HG03280 (cell line): Measurements from ENCODE around the gene FAM234A.

Experiments
- ATAC-seq: cut with Tn5 transposase; IDR thresholded peaks from one replicate; pipeline ENCODE4 v1.9.1; 2021; ENCODE audit warnings: mild to moderate bottlenecking, moderate library complexity; ENCODE audit not compliant: unreplicated experiment

Gene FAM234A

DNA sequence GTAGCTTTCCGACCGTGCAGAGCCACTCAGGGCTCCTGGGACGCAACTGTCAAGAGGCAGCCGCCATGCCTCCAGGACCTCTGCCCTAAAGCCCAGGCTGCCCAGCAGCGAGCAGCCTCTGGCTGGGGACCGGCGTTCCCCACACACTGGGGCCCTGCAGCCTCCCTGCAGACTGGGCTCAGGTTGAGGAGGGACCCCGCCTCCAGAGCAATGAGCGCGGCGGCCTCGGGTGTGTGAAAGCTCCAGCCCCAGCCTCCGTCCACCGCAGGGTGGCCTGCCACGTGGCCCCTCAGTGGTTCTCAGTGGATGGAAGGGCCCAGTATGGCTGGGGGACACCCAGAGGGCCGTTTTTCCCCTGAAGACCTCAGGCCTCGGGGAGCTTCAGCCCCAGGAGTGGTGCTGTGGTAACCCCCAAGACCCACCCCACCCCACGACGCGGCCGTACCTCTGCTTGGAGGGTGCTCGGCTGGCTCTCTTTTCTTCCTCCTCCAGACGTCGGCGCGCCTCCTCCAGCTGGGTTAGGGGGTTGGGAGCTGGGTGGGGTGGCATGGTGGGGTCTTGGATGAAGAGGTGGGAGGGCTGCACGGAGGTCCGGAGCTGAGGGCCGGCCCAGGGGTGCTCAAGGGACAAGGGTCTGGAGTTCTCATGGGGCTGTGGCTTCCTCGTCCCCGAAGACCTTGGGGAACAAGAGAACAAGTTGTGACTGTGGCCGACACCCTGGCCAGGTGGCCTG lies 58.6 kb downstream of the FAM234A start:
- no peak for ATAC-seq

DNA sequence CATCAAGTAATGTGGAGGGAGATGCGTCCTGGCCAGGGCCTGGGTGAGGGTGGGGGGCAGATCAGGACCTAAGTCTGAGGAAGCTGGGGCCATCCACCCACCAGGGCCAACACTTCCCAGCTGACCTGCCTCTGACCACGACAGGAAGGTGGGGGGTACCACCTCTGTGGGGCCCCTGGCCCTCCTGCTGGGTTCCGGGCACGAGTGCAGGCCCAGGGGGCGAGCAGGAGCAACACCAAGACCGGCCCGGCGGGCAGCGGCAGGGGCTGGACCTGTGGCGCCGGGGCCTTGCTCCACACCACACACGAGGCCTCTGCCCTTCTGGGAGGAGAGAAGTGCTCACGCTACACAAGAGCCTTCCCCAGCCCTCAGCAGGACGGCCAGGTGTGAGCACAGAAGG lies 61.7 kb downstream of the FAM234A start:
- no peak for ATAC-seq

DNA sequence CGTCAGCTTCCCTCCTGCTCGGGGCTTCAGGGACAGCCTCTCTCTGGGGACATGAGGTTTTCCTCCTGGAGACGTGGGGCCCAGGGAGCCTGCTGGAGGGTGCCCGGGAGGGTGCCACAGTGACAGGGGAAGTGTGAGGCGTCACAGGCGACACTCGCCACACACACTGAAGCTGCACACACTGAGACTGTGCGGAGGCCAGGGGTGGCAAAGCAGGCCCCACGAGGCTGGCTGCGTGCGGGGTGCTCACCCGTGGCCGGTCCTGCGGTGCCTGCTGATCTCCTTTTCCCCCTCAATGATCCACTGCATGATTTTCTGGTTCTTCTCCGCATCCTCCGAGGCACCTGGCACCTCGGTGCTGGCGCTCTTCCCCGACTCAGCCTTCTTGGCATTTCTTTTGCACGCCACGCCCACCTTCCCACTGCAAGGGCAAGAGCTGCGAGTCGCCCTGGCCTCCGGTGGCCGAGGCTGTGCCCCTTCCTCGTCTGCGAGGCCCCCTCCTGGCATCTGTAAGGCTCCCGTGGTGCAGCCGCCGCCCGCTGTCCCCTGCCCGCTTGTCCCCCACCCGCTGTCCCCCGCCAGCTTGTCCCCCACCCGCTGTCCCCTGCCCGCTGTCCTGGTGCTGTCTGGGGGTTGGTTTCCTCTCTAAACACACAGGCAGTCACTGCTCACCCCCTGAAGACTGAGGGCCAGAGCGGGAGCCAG lies 62.3 kb downstream of the FAM234A start:
- ATAC-seq = no peak

DNA sequence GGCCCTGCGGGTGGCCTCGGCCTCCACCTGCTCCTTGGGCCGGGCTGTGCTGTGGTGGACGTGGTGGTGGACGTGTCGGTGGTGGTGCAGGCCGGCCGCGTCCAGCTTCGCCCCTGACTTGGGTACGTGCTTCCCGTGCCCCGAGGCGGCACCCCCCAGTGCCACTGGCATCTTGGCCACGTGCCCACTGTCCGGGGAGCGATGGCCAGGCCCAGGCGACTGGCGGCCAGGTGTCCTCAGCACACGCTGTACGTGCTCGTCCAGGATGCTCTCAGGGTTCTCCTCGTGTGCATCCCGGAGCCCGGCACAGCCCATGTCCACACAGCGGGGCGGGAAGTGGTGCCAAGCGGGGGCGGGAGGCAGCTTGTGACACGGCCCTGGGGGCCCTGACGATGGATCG lies 63.2 kb downstream of the FAM234A start:
- no peak for ATAC-seq

DNA sequence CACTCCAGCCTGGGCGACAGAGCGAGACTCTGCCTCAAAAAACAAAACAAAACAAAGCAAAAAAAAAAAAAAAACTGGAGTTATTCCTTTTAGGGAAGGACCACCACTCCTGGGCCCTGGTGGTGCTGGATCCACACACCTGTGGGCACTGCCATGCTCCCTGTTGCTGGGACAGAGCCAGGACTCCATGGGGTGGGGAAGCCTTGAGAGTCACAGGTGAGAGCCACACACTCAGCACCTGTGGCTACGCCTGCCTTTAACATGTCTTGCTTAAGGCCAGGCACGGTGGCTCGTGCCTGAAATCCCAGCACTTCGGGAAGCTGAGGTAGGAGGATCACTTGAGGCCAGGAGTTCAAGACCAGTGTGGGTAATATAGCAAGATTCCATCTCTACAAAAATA lies 66.6 kb downstream of the FAM234A start:
- no peak for ATAC-seq

DNA sequence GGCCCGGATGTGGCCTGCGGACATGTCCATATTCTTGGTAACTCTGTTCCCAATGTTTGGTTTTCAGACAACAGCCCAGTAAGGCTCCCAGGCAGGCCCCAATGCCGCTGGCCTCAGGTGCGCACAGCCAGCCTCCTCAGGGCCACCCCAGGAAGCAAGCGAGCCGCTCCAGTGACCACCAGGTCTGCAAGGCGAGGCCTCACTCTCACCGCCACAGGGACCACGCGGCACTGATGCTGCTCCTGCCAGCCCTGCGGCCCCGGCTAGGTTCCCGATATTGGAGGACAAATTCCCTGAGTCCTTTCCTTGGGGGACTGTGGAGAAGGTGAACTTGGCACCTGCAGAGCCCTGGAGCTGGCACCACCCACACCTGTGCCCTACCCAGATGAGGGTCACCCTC lies 67.3 kb downstream of the FAM234A start:
- no peak for ATAC-seq

DNA sequence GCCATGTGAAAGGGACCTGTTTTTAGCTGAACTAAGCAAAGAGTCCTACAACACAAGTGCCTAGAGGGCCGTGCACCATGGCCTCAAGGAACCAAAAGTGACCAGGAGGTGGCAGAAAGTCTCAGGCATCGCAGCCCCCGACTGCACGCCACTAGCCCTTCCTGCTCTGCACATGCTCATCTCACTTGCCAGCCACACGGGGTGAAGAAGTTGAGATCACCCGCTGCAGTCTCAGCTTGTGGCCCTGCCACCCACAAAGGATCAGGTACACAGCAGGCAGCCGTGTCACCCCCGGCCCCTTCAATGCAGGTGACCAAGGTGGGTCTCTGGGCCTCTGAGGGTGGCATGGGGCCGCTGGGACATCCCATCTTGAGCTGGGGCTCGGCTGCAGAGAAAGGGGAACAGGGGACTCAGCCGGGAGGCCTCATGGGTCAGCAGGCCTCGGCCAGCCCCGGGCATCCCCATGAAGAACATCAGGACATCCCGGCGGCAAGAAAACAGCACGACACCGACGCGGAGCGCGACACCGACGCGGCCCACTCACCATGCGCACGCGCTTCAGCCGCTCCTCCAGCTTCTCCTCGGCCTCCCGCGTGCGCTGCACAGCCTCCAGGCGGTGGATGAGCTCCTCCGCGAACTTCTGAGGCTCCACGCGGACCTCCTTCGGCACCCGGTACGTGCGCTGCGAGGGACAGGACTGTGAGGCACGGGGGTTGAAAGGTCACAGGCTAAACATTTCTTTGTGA lies 69.3 kb downstream of the FAM234A start:
- ATAC-seq = no peak

DNA sequence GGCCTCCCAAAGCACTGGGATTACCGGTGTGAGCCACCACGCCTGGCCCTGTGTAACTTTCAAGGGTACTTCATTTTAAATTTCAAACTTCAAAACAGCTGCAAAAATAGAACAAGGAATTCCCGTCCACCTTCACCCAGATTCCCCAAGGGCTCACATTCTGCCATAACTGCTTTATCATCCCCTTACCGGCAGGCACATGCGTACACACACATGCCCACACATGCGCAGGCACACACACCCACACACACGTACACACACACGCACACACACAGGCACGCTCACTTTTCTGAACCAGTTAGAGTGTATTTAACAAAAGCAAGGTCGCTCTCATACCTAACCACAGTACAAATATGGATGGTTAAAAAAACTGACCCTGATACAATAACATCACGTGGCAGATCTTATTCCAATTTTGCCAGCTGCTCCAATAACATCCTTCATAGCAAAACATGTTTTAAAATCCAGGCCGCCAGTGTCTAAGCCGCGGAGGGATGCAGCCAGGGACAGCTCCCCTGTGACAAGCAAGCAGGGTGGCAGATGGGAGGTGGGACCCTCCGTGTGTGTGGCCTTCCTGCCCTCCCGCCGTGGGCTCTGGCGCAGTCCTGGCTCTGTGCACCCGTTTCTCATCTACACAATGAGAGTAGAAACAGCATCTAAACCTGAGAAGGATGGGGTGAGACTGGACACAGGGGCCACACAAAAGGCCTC lies 71.5 kb downstream of the FAM234A start:
- ATAC-seq = no peak

DNA sequence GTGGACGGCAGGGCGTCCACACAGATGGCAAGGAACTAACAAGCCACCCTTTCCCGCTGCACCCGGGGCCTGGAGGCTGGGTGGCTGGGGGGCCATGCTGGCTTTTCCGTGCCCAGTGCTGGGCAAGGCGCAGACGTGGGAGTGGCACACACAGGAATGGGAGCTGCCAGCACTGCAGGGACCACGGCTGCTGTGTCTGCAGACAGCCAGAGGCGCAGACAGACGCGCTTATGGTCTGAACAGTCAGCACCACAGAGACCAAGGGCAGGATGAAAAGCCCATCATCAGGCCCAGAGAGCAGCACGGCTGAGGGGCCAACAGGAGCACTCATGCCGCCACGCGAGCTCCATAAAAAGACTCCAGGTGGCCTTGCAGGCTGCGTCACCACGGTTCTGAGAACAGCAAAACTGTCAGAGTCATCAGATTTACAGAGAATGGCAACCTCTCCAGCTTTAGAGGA lies 72.3 kb downstream of the FAM234A start:
- no peak for ATAC-seq

DNA sequence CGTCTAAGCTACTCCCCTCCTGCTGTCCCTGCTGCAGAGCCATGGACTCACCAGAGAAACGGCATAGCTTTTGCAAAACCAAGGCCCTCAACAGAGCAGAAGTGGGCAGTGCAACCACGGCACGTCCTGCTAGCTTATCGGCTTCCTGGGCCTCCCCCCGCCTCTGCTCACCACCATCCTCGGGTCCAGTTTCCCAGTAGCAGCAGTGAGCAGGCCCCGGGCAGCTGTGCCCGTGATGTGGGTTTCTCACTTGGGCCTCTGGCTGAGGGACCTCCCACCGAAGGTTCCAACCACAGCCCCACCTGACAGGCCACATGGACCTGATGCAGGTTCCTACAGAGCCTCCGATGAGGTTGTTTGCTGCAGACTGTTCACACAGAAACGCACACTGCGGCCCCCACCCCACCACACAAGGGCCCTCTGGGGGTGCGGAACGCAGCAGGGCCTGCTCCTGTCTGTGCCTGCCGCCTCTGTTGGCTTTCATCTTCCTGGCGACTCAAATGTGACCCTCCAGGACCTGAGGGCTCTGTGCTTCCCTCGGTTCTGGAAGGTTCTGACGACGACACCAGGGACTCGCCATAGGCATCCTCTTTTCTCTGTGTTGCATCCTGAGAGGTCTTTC lies 73.2 kb downstream of the FAM234A start:
- ATAC-seq = no peak

DNA sequence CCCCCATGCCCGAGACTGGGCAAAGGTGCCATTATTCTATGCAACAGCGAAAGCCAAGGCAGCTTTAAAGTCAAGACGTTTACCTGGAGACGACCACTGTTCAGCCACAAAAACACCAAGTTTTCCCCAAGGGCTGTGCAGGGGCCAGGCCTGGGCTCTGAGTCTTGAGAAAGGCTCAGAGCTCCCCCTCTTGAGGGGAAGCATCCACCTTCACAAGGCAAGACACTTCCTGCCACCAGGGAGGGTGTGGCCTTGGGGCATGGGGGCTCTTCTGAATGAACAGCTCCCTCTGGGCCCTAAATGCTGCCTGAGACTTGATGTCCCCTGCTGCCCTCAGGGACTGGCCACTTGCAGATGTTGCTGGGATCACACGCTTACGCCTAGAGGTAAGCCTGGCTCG lies 74.9 kb downstream of the FAM234A start:
- no peak for ATAC-seq

DNA sequence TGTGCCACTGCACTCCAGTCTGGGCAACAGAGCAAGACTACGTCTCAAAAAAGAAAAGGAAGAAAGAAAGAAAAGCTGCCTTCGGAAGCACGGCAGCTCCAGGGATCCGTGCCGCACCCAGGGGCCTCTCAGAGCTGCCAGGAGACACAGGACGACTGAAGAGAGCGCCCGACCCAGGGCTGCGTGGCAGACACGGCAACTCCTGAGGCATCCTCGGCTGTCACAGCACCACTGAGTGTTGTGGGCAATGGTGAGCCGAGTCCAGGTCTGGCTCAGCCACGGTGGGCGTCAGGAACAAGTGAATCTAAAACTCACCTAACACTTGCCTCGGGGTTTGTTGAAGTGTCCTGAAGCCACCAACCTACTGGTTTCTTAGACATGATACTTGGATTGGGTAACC lies 77.1 kb downstream of the FAM234A start:
- no peak for ATAC-seq

DNA sequence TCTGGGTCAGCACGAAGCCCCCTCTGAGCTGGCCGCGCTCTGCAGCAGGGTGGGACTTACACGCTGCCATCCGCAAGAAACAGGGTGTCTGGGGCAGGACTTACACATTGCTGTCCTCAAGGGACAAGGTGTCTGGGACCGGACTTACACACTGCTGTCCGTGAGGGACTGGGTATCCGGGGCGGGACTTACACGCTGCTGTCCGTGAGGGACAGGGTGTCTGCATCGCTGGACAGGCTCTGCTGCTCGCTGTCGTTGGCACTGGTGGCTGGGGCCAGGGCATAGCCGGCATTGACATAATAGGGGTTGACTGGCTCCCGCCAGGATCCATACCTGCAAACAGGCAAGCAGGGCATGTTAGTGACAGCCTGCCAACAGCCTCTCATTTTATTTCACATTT lies 79.7 kb downstream of the FAM234A start:
- ATAC-seq = no peak

DNA sequence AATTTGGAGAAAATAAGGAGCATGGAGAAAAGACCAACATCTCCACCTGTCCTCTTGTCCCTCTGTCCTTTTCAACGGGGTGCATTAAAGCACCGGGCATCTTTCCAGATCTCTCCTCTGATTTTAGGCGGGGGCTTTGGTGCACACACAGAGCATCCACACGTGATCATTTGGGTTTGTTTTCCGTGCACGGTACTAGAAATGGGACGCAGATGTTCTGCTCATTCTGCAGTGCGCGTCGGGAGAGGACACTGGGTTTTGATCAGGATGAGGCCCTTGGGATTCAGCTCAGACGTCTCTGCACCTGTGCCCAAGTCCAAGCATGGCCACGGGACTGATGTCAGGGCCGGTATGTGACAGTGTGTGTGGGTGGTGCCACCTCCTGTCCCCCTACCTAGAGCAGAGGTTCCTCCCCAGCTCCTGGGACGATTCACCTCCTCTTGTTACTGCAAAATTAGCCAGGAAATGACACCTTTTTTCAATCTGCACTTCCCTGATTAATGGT lies 80.2 kb downstream of the FAM234A start:
- ATAC-seq = no peak
